HG02678 (cell line): ENCODE measurements around the gene WSB2.
"Not testable (repeated sequence)": the region's sequence is repeated elsewhere in the genome, so short reads cannot be mapped to it uniquely, and the experiment has no call there.

Experiments used
- ATAC-seq: cut with Tn5 transposase; IDR thresholded peaks from one replicate; pipeline ENCODE4 v1.9.1; 2021; ENCODE audit warnings: mild to moderate bottlenecking, moderate library complexity; ENCODE audit not compliant: unreplicated experiment

Gene WSB2

GRCh38 chr12:118036672-118037411 lies 24.1 kb downstream of the WSB2 start:
- ATAC-seq = no peak

- peak; percentile 83 for ATAC-seq
Measured at GRCh38 chr12:118035190-118036041, 25.6 kb downstream of the WSB2 start.

- ATAC-seq = no peak
Measured at GRCh38 chr12:118034429-118035189, 26.4 kb downstream of the WSB2 start.

- no peak for ATAC-seq
Measured at GRCh38 chr12:118033902-118034301, 27.1 kb downstream of the WSB2 start.

- no peak for ATAC-seq
Measured at GRCh38 chr12:118033323-118033722, 27.7 kb downstream of the WSB2 start.

- no peak for ATAC-seq
Measured at GRCh38 chr12:118032188-118032587, 28.8 kb downstream of the WSB2 start.

GRCh38 chr12:118029166-118029565 lies 31.8 kb downstream of the WSB2 start:
- no peak for ATAC-seq

- ATAC-seq = no peak
Measured at GRCh38 chr12:118025168-118025567, 35.8 kb downstream of the WSB2 start.

GRCh38 chr12:118023301-118023860 lies 37.6 kb downstream of the WSB2 start:
- ATAC-seq = no peak

GRCh38 chr12:118022728-118023109 lies 38.3 kb downstream of the WSB2 start:
- no peak for ATAC-seq

GRCh38 chr12:118022097-118022727 lies 38.8 kb downstream of the WSB2 start:
- ATAC-seq = not testable (repeated sequence)

- ATAC-seq = no peak
Measured at GRCh38 chr12:118020036-118020435, 40.9 kb downstream of the WSB2 start.

- no peak for ATAC-seq
Measured at GRCh38 chr12:118017926-118018325, 43.1 kb downstream of the WSB2 start.

- ATAC-seq = peak; percentile 99
Measured at GRCh38 chr12:118016424-118017264, 44.3 kb downstream of the WSB2 start, which contains the start of gene RFC5. Gene RFC5, plus strand, starts transcription at chr12:118016703. Its CDS starts 125 bp downstream, at chr12:118016828.

- no peak for ATAC-seq
Measured at GRCh38 chr12:118015944-118016343, 45.0 kb downstream of the WSB2 start.

GRCh38 chr12:118015306-118015705 lies 45.7 kb downstream of the WSB2 start:
- no peak for ATAC-seq

- no peak for ATAC-seq
Measured at GRCh38 chr12:118013283-118013682, 47.7 kb downstream of the WSB2 start.

- ATAC-seq = no peak
Measured at GRCh38 chr12:118011961-118012360, 49.0 kb downstream of the WSB2 start.

GRCh38 chr12:118011377-118011776 lies 49.6 kb downstream of the WSB2 start:
- ATAC-seq = no peak

- no peak for ATAC-seq
Measured at GRCh38 chr12:118010903-118011302, 50.1 kb downstream of the WSB2 start.
